NCI-H69 (cell line): ENCODE results near the gene CNOT2.
"Not testable (repeated sequence)": the region's sequence is repeated elsewhere in the genome, so short reads cannot be mapped to it uniquely, and the experiment has no call there.

Experiments
- DNase-seq: peaks from one replicate; lab custom pipeline; 2025; lab: John Stamatoyannopoulos, UW

The CNOT2 gene

GRCh38 chr12:70252832-70253231, 9.6 kb downstream of the CNOT2 start:
- DNase-seq, result no peak

GRCh38 chr12:70254225-70254624, 11.0 kb downstream of the CNOT2 start:
- no peak for DNase-seq

- no peak for DNase-seq
These were observed 11.6 kb downstream of the CNOT2 start for GRCh38 chr12:70254846-70255245.

DNA sequence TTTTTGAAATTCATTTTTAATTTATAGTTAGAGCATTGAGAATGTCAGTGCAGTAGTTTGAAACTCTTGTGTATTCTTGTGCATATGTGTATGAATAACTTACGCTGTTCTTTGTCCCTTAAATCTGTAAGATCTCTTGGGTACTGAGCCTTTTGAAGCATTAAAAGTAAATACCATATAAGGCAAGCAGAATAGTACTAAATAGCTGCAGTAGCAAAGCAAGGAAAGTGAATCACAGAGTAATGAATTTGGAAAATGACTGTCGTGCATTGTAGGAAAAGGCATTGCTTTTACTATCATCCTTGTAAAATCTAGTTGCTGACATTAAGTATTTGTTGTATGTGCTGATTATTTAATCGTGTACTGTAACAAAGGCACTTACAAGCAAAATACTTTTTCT, 12.1 kb downstream of the CNOT2 start:
- DNase-seq, result no peak

DNA sequence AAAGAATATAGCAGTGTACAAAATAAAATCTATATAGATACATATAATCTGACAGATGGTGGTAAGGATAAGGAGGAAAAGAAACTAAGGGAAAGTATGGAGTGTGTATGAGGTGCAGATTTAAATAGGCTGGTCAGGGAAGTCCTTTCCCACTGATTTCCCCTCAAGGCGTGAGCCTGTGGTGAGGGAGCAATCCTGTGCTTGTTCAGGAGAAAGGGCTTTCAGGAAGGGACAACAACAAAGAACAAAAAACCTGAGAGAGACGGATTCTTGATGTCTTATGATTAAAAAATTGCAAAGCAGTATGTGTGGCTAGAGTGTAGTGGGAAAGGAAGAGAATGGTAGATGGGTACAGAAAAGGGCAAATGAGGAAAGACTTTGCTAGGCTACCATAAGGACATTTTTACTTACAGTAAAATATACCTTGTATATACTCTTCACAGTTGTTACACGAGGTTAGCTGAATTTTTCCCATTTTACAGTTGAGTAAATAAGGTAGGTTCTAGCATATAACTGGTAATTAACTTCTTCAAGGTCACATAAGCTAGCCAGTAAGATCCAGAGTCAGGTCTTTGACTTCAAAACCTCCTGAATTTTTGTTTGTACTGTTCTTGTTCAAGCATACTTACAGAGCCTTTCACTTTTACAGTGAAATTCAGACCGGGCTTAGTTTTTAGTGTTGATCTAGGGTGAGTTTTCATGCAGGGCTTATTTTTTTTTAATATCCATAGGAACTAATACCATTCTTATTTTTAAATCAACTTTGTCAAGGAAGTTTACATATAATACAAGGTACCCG, 15.6 kb downstream of the CNOT2 start:
- DNase-seq, result peak; percentile 76

GRCh38 chr12:70260646-70261045, 17.4 kb downstream of the CNOT2 start:
- DNase-seq, result no peak

DNA sequence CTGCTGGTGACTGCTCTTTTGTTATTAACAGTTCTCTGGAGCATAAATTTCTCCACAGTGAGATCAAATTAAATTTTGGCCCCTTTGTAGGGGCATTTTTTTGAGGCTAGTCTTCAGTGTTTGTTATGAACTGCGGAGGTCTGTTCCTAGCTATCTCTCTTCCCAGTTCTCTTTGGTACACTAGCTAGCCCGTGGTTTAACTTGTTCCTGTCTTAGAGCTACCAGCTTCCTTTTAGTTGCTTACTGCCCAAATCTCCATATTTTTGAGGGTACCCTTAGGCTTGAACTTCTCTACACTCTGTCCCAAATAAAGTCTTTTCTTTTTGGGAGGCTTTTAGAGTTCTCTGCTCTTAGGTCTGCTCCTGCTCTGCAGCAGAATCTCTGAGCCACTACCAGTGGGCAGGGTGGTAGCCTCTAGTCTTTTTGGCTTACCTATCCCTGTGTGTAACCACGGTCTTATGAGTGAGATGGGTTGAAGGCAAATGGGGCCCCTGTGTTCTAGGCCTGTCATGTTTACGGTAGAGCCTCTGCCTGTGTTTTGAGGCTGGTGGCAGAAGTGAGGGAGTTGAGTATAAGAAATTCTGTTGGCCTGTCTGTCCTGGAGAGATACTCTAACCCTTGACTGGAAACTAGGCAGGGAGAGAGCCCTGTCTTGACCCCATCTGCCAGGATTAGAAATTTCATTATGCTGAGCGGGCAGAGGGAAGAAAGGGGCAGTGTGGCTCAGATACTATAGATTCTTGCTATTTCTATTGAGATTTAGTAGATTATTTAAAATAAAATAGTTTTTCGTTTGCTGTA, 21.0 kb downstream of the CNOT2 start:
- no peak for DNase-seq

DNA sequence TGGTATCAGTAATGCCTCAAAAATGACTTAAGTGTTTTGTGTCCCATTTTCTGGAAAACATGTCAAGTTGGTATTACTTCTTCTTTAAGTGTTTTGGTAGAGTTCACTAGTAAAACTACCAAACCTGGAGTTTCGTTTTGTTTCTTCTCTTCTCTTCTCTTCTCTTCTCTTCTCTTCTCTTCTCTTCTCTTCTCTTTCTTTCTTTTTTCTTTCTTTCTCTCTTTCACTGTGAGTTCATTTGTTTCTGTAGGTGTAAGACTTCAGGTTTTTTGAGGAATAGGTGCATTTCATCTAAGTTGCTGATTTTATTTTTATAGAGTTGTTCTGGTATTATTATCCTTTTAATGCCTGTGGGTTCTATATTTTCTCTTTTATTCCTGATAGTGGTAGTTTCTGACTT, 21.9 kb downstream of the CNOT2 start:
- no peak for DNase-seq

DNA sequence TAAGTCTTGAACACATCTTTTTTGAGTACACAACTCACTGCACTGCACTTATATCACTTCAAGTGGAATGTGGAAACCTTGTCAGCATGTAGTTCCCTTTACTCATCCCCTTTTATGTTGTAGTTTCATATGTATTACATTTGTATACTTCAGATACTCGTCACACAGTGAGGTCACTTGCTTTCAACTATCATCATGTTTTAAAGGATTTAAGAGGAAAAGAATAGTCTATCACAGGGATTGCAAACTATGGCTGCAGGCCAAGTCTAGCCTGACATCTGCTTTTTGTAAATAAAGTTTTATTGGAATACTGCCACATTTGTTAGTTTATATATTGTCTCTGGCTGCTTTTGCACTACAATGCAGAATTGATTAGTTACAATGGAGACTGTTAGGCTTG, 24.3 kb downstream of the CNOT2 start:
- peak; percentile 30 for DNase-seq

DNA sequence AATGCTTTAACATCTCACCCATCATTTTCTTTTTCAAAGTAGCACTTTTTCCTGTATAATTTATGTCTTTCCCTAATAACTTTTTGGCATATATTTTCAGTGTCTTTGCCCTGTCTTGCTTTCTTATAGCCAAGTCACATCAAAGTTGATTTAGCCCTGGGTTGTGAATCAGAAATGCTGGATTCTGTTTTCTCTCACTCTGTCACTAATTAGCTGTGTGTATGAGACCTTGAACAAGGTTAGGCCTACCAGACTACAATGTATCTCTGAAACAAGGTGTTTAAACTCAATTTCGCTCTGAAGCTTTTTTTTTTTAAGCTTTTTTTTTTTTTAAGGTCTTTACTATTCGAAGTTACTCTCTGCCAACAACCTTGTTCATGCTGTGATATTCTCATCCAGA, 25.7 kb downstream of the CNOT2 start:
- DNase-seq, result no peak

- no peak for DNase-seq
These were observed 26.9 kb downstream of the CNOT2 start for GRCh38 chr12:70270108-70270507.

DNA sequence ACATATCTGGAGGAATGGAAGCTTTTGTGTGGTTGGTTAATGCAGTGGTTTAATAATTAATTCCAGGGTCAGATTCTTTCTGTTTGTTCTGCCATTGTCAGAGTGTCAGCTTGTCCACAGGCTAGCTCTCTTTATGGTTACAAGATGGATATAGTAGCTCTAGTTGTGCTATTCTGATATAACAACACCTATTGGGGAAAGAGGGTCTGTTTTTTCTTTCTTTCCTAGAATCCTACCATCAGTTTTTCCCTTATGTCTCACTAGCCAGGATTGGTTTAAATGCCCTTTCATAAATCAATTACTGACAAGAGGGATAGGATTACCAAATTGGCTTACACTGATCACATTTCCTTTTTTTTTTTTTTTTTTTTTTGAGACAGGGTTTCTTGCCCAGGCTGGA, 27.8 kb downstream of the CNOT2 start:
- peak; percentile 28 for DNase-seq

- no peak for DNase-seq
These were observed 29.3 kb downstream of the CNOT2 start for GRCh38 chr12:70272510-70272909.

GRCh38 chr12:70275045-70275444, 31.8 kb downstream of the CNOT2 start:
- no peak for DNase-seq

GRCh38 chr12:70277973-70278372, 34.7 kb downstream of the CNOT2 start:
- DNase-seq, result no peak

DNA sequence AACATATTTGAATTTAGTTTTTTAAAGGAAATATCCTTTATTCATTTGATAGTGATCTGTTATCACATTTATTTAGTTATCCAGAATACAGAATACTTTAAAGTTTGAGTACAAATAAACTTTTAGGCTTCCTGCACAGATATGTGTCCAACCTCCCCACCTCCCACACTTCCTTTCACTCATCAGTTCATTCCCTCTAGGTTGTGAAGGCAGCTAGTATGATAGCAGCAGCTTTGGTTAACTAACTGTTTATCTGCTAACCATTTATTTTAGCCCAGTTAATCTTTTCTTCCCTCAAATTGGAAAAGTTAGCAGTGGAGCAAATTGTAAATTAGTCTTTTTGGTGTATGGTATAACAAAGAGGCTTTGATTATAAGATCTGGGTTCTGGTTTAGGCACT, 35.7 kb downstream of the CNOT2 start:
- no peak for DNase-seq

DNA sequence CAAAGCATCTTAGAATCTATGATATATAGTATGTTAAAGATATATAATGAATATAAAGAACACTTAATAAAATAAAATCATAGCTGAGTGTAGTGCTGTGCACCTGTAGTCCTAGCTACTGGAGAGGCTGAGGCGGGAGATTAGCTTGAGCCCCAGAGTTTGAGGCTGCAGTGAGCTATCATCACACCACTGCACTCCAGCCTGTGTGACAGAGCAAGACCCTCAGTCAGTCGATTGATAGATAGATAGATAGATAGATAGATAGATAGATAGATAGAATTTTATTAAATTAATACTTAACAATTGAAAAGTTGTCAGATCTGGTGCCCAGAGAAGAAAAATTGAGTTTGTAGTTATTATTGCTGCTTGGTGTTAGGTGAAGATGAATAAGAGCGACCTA, 40.0 kb downstream of the CNOT2 start:
- no peak for DNase-seq

GRCh38 chr12:70288817-70289216, 45.6 kb downstream of the CNOT2 start:
- DNase-seq, result no peak

DNA sequence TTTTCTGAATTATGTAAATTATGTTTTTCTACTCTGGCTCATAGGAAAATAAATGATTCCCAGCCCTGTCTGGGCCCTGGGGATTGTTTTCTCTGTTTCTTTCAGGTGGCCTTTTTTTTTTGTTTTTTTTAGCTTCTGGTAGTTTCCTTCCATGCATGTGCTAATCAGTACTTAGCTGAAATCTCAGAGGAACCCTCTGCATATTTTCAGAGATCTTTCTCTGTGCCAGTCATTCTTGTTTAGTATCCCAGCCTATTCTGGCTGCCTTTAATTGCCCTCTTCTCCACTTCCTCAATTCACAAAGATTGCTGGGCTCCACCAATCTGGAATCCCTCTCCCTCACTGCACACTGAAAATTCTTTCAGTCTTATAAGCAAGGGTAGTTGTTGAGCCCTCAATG, 46.9 kb downstream of the CNOT2 start:
- no peak for DNase-seq

DNA sequence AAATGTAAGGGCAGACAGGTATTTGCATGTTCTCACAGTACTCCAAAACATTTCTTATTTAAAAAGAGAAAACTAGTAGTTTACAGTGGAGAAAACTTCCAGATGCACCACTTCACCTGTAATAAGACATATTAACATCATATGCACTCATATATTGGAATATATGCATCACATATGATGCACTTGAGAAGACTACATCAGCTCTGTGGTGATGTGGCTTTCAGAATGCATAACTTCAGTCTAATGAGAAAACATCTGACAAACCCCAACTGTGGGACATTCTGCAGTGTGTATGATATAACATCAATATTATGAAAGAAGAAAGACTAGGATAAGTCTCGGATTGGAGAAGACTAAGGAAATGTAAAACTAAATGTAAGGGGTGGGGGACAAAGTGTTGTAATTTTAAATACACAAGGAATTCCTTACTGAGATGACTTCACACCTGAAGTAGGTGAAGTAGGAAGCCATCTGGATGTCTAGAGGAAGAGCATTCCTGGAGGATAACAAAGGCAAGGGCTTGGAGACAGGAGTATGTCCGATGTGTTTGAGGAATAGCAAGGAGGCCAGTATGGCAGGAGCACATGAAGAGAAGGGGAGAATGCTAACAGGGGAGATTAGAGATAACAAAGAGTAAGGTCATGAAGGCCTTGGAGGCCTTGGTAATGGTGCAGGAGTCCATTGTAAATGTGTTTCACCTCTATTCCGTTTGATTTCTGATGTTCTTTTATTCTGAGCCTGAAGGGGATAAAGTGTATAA, 49.0 kb downstream of the CNOT2 start:
- DNase-seq, result no peak

DNA sequence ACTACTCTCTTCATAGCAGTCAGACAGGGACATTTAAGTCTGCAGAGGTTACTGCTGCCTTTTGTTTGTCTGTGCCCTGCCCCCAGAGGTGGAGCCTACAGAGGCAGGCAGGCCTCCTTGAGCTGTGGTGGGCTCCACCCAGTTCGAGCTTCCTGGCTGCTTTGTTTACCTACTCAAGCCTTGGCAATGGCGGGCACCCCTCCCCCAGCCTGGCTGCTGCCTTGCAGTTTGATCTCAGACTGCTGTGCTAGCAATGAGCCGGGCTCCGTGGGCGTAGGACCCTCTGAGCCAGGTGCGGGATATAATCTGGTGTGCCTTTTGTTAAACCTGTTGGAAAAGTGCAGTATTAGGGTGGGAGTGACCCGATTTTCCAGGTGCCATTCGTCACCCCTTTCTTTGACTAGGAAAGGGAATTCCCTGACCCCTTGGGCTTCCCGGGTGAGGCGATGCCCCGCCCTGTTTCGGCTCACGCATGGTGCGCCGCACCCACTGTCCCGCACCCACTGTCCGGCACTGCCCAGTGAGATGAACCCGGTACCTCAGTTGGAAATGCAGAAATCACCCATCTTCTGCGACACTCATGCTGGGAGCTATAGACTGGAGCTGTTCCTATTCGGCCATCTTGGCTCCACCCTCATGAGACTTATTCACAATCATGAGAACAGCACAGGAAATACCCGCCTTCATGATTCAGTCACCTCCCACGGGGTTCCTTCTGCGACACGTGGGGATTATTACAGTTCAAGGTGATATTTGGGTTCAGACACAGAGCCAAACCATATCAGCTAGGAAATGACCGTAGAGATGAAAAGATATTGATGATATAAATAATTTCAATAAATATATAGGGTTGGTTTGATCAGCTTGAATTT, 61.7 kb downstream of the CNOT2 start:
- not testable (repeated sequence) for DNase-seq

DNA sequence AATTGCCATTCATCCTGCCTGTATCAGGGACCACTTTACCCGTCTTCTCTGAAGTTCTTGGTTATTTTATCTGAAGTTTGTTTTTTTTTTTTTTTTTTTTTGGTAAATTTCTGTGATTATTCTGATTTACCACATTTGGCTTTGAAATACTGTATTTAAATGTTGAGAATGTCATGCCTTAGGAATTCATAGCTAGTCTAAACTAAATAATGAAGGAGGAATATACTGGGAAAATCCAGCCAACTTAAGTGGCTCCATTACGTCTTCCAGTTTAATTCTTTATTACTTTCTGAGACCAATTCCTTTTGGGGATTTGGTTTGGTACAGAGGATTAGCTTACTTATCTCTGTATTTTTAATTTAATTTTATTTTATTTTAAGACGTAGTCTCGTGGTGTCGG, 62.6 kb downstream of the CNOT2 start:
- no peak for DNase-seq
